G401.6 (cell line): Measurements from ENCODE around the gene HDHD2.

Source experiments
- FAIRE-seq: peaks from 2 replicates; lab custom pipeline; 2012; peaks lifted over from hg19 to GRCh38; lab: Jason Lieb, UNC

The HDHD2 gene

DNA sequence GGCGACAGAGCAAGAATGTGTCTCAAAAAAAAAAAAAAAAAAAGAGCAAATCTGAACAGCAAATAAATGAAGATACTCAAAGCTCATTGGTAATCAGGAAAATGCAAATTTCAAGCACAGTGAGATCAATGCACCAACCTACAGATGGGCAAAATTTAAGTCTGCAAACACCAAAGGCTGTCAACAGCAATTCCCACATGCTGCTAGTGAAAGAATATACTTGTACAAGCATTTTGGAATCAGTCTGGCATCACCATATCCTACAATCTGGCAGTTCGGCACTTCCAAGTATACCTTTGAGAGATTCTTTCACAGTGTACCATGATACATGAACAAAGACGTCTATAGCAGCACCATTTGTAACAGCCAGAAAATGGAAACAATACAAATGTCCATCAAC, 4.1 kb downstream of the HDHD2 start:
- FAIRE-seq = no peak

DNA sequence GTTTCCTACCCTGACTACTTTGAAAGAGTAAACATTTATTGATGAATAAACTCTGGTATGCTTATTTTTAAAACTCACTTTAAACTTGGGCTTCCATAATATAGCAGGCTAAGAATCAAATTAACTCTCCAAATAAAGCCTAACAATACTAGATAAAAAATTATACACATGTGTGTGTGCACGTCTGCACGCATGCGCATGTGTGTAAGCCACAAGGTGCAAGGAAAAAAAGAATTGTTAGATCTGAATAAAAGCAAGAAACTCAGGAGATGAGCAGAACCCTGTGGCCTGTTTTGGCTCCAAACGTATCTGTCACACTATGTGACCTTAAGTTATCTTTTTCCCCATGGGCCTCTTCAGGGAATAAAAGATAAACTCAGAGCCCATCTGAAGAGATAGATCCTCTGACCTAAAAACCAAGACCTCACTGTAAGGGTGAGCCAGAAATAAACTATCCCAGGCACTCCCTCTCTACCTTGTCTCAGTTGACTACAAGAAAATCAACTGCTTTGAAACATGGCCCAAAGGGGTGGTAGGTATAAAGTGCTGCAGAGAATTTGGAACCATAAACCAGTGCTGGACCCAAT, 6.3 kb downstream of the HDHD2 start:
- no peak for FAIRE-seq

DNA sequence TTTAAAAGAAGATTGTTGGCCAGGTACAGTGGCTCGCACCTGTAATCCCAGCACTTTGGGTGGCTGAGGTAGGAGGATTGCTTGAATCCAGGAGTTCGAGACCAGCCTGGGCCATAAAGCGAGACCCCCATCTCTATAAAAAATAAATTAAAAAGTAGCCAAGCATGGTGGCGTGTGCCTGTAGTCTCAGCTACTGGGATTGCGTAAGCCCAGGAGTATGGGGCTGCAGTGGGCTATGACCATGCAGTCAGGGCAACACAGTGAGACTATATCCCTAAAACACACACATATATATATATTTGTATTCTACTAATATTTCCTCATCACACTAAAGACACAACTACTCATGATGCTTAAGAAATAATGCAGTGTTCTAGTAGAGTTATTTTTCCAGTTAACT, 7.1 kb downstream of the HDHD2 start:
- FAIRE-seq = no peak

DNA sequence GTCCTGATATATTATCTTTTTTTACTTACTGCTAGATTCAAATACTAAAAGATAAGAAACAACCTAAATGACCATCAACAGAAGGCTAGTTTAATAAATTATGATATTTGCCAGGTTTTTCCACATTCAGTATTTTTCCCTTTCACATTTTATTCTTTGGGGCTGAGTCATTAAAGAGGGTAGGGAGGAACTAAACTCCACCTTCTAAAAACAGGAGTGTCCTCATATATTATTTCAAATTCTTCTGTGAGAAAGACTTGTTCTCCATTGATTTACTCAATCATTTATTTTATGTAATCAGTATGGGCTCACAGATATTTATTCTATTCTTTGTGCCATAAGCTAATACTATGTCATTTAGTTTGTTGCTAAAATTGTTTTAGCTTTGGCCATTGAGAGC, 9.0 kb downstream of the HDHD2 start:
- no peak for FAIRE-seq

DNA sequence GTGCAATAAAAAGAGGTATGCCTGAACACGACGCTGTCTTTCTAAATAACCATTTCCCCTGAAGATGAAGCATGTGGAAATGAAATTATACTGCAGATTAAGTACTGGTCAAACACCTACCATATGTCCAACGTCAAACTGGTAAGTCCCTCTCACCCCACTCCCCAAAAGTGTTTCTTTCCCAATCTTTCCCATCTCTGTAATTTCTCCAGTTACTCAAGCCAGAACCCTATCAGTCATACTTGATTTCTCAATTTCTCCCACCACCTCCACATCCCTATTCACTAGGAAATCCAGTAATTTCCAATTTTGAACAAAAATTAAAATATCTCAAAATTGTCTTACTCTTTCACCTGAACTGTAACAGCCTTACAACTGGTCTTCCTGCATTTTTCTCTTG, 29.2 kb downstream of the HDHD2 start:
- FAIRE-seq = no peak

DNA sequence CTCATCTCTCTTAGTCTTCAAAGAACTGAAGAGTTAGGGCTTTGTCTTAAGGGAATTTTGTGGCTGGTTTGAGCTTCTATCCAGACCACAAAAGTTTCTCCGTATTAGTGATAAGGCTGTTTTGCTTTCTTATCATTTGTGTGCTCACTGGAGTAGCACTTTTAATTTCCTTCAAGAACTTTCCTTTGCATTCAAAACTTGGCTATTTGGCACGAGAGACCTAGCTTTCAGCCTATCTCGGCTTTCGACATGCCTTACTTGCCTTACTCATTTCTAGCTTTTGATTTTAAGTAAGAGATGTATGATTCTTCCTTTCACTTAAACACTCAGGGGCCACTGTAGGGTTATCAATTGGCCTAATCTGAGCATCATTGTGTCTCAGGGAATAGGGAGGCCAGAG, 29.9 kb downstream of the HDHD2 start:
- no peak for FAIRE-seq

DNA sequence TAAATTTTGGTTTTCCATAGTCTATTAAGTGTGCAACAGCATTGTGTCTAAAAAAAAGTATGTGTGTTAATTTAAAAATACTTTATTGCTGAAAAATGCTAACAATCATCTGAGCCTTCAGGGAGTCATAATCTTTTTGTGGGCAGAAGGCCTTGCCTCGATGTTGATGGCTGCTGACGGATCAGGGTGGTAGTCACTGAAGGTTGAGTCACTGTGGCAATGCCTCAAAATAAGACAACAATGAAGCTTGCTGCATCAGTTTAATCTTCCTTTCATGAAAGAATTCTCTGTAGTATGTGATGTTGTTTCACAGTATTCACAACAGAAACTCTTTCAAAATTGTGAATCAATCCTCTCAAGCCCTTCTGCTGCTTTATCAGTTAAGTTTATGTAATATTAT, 31.3 kb downstream of the HDHD2 start:
- no peak for FAIRE-seq

DNA sequence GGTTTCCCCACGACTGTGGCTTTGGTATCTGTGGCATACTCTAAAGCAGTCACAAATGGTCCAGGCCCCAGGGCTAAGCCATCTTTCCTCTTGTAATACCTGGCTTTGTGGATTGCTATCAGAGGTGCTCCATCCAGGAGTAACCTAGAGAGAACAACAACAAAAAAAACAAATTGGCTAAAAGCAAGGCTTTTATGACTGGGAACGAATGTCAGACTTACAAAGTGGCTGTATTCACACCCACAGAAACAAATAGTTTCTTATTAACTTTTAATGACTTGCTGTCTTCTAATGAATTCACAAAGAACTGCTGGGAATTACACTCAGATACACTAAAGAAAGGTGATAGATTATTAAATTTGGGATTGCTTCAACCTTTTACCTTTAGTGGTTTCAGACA, 35.1 kb downstream of the HDHD2 start:
- no peak for FAIRE-seq

DNA sequence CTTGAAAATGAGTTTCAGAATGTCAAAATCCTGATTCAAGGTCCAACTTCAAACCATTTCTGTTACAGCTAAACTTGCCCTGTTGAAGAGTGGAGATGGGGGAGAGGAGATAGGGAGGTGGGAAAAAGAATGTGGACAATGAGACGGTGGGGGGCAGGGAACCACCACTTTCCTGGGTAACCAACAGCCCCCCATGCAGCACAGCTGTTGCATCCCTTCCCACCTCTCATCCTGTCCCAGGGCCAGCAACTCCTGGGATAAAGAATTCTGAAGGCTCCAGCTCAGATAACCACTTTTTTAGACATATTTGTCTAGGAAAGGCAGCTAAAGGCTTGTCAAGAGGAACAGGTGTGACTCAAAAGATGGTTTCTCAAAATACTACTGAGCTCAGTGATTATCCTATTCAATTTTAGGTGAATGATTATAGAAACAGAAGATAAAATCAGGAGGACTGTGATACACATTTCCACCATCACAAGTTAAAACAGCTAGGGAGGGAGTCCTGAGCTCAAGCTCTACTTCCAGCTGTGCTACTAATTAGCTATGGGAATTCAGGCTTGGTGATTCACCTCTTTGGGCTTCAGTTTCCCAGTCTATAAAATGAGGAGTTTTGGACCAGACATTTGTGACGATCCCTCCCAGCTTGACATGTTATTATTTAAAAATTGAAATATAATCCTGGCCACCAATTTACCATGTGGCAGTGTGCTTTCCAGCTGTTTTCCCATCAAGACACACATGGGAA, 36.3 kb downstream of the HDHD2 start:
- FAIRE-seq = no peak

DNA sequence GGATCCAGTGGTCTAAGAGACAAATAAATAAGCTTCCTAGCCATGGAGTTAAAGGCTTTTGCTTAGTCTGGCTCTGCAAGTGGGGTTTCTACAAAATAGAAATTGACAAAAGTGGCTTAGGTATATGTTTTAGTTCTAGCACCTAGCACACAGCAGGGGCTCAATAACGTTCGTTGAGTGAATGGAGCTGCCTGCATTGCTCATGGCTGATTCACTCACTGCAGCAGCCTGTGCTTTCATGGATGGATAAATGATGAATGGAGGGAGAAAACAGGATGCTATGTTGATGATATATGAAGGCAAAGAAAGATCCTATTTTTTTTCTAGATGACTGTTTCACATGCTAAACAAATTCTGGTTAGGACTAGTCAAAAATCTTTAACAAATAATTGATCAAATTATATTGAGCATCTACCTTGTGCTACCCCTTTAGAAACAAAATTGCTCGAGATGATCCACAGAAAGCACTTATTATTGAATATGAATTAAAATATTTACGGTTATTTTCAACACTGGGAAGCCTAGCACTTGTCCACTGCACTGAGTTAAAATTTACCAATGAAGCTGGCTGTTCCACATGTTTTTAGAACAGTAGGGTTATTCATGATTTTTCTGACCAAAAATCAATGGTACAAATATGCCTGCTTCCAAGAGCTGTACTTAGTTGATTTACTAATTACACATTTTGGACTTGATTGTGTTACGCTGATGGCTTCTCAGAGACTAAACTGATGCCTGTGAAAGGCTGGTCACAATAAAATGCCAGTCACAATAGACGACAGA, 39.6 kb downstream of the HDHD2 start:
- FAIRE-seq = no peak

DNA sequence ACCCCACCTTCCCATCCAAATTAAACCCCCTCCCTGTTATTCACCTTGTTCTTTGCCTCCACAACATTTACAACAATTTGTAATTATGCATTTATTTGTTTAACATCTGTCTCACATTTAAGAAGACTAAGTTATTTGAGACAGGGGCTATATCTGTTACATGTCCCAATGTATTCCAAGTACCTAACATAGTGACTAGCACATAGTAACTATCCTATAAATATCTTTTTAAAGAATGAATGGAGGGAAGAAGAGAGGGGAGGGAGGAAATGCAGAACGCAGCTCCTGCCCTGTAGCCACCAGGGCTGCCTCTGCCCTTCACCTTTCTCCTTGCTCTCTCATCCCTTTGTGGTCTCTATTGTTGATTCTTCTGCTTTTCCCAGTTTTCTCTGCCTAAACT, 40.6 kb downstream of the HDHD2 start:
- no peak for FAIRE-seq

DNA sequence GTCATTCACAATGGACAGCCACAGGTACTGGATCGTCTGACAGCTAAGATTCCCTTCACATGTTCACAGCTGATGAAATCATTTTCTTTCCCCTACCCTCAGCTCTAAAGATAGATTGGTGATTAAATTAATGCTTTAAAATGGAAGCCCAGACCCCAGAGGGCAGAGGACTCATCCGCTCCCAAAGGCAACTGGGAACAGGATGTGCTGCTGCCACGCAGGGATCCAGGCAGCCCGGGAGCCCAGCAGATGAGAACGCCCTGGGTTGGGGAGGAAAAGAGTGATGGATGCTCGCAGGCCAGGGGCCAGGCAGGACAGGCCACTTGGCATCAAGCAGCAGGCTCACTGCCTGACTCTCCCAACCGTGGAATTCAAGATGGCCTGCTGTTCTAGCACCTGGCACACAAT, 41.3 kb downstream of the HDHD2 start:
- no peak for FAIRE-seq

DNA sequence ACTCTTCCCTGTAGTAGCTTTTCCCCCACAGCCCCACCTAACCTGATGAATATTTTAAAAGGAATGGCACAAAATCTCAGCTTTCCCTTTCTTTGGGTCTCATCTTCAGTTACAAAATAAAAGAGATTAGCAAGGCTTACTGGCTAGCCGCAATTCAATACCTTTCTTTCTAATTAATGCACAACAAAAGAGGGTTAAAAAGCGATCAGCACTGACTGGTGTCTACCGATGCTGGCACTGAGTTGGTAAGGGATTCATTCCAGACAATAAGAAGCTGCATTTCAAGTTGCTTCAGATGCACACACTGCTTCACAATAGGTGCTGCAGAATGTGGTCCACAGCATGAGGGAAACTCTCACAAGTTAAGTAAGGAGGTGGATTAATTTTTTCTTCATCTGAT, 41.9 kb downstream of the HDHD2 start:
- FAIRE-seq = no peak

DNA sequence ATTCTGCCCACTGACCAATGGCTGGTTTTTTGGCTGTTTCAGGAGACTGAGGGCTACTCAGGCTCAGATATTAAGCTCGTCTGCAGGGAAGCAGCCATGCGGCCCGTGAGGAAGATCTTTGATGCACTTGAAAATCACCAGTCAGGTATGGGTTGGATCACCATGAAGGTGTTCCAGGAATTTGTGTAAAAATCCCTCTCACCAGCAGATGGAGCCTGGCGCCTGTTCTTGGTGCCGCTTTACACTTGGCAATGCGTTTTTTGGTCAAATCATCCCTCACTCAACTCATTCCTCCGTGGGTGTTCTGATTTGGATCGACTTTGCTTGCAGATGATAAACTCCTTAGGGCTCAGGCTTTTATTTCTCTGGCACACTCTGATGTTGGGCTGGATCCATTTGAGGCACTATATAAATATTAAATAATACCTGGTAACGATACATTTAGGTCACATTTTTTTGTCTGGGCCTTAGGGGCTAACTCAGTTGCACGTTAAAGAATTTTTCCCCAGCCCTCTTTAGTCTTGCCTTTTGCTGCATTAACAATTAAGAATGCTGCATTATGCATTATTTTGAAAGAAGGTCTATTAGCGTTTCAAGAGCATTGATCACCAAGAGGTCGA, 50.0 kb downstream of the HDHD2 start:
- FAIRE-seq = peak; percentile 30

DNA sequence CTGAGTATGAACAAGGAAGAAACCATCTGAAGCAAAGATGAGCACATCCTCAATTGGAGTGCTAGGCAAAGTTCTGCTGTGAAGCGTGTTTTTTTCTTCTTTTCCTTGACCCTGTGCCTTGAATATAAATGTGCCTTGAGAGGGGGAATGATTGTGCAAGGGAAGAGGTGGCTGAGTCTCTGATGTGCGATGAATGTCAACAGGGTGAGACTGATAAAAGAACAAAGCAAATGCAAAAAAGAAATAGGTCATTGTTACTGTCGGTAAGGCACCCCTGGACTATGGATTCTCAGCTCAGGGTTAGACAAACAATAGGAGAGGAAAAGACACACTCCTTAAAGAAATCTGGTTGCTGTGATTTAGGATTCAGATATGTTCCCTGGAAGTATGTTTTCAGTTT, 54.5 kb downstream of the HDHD2 start:
- FAIRE-seq = no peak

DNA sequence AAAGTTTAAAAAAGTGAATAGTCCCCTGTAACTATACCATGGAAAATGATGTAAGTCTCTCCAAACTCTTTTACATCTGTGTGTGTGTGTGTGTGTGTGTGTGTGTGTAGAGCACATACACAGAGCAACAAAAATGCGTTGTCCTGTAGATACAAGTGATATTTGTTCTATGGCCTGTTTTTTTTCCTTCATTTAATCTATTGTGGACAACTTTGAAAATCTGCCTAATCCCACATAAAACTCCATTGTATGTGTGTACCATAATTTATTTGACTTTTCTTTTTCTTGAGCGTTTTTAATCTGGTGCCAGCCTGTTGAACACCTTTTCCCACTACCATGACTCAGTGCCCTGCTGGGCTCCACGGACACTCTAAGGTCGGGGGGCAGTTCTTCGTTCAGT, 62.6 kb downstream of the HDHD2 start:
- no peak for FAIRE-seq

DNA sequence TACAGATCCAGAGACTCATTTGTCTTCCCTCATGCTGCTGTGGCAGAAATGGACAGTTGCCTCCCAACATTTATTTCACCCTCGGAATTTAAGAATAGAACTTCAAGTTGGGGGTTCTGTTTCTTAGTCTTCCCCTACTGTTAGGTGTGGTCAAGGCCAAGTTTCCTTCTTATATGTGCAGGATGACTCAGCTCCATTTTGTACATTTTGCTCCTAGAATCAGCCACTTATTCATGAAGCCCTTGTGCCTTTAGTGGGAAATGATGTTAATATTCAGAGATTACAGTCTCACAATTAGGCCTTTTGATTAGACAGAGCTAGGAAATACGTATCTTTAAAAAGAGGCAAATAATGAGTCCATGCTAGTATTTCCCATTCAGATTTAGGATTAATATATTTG, 68.7 kb downstream of the HDHD2 start:
- FAIRE-seq = no peak

DNA sequence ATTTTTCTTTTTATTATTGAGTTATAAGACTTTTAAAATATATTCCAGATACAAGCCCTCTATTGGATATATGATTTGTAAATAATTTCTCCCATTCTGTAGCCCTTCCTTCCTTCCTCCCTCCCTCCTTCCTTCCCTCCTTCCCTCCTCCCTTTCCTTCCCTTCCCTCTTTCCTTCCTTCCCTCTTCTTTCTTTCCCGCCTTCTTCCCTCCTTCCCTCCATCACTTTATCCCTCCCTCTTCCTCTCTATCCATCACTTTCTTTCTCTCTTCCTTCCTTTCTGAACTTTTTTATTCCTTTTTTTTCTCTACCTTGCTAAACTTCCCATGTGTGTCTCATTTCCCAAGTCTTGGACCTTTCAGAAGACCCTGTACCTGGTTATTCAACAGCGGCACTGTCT, 69.4 kb downstream of the HDHD2 start:
- no peak for FAIRE-seq

DNA sequence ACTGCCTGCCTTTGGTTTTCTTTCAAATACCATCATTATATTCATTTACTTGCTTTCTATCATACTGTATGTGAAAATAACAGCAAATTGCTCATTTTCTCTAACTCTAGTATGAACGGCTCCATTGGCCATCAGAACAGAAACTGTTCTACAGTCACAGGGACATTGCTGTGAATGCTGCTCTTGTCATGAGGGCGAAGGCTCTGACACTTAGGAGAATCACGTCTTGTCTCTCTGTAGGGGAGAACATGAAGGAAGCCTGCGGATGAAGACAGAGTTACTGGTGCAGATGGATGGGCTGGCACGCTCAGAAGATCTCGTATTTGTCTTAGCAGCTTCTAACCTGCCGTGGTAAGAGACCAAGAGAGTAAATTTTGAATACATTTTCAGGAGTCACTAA, 73.2 kb downstream of the HDHD2 start:
- FAIRE-seq = no peak

DNA sequence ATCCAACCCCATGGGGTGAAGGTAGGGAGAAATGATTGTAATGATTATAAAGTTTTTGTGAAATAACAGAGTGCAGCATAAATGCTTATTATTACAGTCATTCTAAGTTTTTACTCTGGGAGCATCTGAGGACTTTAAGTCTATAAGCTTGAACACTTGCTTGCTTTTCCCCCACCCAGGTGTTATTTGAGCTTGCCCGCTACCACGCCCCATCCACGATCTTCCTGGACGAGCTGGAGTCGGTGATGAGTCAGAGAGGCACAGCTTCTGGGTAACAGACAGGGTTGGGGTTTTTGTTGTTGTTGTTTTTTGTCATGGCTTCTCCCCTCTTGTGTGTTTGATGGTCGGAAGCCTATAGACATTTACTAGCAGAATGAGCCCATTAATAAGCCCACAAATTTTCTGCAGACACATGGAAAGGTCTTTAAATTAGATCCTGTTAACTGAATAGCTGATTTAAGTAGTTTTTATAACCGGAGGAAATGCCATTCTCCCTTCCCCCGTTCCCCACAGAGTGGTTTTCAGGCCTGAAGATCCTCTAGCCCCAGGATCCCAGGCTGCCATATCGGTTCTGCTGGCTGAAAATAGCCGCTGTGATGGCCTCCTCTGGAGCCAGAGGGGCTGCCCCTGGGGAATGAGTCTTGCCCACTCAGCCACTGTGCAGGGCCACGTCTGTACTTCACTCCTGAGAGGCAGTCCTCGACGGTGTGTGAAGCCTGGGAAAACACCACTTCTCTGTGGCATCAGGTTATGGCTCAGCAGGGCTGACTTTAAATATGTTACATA, 75.0 kb downstream of the HDHD2 start:
- no peak for FAIRE-seq

DNA sequence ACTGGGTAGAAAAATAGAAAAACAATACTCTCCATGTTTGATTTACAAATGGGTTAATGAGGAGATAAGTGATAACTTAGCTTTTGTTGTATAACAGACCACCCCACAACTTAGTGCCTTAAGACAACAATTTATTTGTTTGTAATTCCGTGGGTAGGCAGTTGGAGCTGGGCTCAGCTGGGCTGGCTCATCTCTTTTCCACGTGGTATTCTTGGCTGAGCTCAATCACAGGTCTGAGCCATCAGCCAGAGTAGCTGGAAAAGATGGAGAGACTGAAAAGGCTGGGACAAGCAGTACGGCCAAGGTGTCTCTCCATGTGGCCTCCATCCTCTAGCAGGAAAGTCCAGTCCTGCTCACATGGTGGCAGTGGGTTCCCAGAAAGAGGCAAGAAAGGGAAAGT, 82.7 kb downstream of the HDHD2 start:
- no peak for FAIRE-seq

DNA sequence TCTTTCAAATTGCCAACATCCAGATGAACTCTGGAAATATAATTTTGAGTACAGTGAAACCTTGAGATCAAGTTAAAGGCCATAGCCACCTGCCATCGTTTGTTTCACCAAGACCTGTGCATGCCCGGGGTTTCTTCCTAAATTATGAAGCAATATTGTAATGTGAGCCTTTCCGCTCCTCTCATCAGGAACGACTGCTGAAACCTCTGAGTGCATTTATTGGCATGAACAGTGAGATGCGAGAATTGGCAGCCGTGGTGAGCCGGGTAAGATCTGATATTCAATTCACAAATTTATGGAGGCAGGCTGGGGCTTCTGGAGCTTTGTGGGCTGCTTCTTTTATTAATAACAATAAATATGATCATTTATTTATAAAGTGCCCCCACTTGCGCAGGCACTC, 87.2 kb downstream of the HDHD2 start:
- no peak for FAIRE-seq
